Astrocyte (in vitro differentiated cells and primary cell): ENCODE data around the gene NAB2. TPM values are rescaled to one million over a fixed set of nuclear protein-coding genes. Genes with fewer than 3 reads are reported as not detected.
"Not testable (repeated sequence)": the region's sequence is repeated elsewhere in the genome, so short reads cannot be mapped to it uniquely, and the experiment has no call there.

Experiments used
- DNase-seq: peaks from one replicate; pipeline ENCODE4 v3.0.0-alpha.2; 2010; ENCODE audit warnings: low read depth
- FAIRE-seq: peaks from 2 replicates; lab custom pipeline; 2011; peaks lifted over from hg19 to GRCh38; lab: Jason Lieb, UNC
- H2AFZ ChIP-seq: 2 replicates; pipeline ENCODE4 v1.6.0; 2012; ENCODE audit warnings: low read depth, low read length, inconsistent platforms
- H3K27ac ChIP-seq: 2 replicates; pipeline ENCODE4 v1.5.1; 2011; ENCODE audit warnings: low read depth, low read length, inconsistent platforms
- H3K27me3 ChIP-seq: 2 replicates; pipeline ENCODE4 v1.6.0; 2011; ENCODE audit warnings: low read length, inconsistent platforms; ENCODE audit not compliant: insufficient read depth
- H3K36me3 ChIP-seq: 2 replicates; pipeline ENCODE4 v1.5.1; 2011; ENCODE audit warnings: low read length, inconsistent platforms; ENCODE audit not compliant: insufficient read depth
- H3K4me1 ChIP-seq: 2 replicates; pipeline ENCODE4 v1.5.1; 2011; ENCODE audit warnings: low read length, inconsistent platforms; ENCODE audit not compliant: insufficient read depth
- H3K4me2 ChIP-seq: 2 replicates; pipeline ENCODE4 v1.6.0; 2012; ENCODE audit warnings: low read length, inconsistent platforms
- H3K4me3 ChIP-seq: 2 replicates; pipeline ENCODE4 v1.5.1; 2011; ENCODE audit warnings: low read depth, mild to moderate bottlenecking, low read length, inconsistent platforms; ENCODE audit not compliant: insufficient read depth
- H3K79me2 ChIP-seq: 2 replicates; pipeline ENCODE4 v1.6.0; 2012; ENCODE audit warnings: mild to moderate bottlenecking, low read length, inconsistent platforms; ENCODE audit not compliant: insufficient read depth
- H3K9ac ChIP-seq: 2 replicates; pipeline ENCODE4 v1.6.0; 2012; ENCODE audit warnings: mild to moderate bottlenecking, low read length, inconsistent platforms
- H3K9me3 ChIP-seq: 2 replicates; pipeline ENCODE4 v1.5.1; 2012; ENCODE audit warnings: low read depth, mild to moderate bottlenecking, low read length, inconsistent platforms; ENCODE audit not compliant: insufficient read depth
- H4K20me1 ChIP-seq: 2 replicates; pipeline ENCODE4 v1.6.0; 2012; ENCODE audit warnings: low read length, inconsistent platforms; ENCODE audit not compliant: insufficient read depth
- H3K27ac Mint-ChIP-seq: one replicate; pipeline ENCODE4 v1.8.0; 2021; ENCODE audit warnings: mild to moderate bottlenecking, mixed read lengths; ENCODE audit not compliant: unreplicated experiment
- H3K27me3 Mint-ChIP-seq: one replicate; pipeline ENCODE4 v1.8.0; 2021; ENCODE audit warnings: low read depth, mixed read lengths; ENCODE audit not compliant: unreplicated experiment
- H3K36me3 Mint-ChIP-seq: one replicate; pipeline ENCODE4 v1.8.0; 2021; ENCODE audit warnings: low read depth, mixed read lengths; ENCODE audit not compliant: unreplicated experiment
- H3K4me1 Mint-ChIP-seq: one replicate; pipeline ENCODE4 v1.8.0; 2021; ENCODE audit warnings: low read depth, mixed read lengths; ENCODE audit not compliant: unreplicated experiment
- H3K4me3 Mint-ChIP-seq: one replicate; pipeline ENCODE4 v1.8.0; 2021; ENCODE audit warnings: mild to moderate bottlenecking, moderate library complexity, mixed read lengths; ENCODE audit not compliant: unreplicated experiment
- H3K9me3 Mint-ChIP-seq: one replicate; pipeline ENCODE4 v1.8.0; 2021; ENCODE audit warnings: mild to moderate bottlenecking, mixed read lengths; ENCODE audit not compliant: unreplicated experiment
- EZH2 ChIP-seq: IDR thresholded peaks from 2 replicates; pipeline ENCODE4 v1.6.1; 2012; ENCODE audit warnings: mild to moderate bottlenecking, low read length, inconsistent platforms; ENCODE audit not compliant: insufficient read depth
- total RNA-seq: library from RNA; stranded (reverse); gene quantifications from 2 replicates; pipeline ENCODE4 v1.2.1, GENCODE V29; 2021
- TF ChIP-seq, protein P1 (sequence below): IDR thresholded peaks from 2 replicates; pipeline ENCODE4 v1.5.1; 2011; ENCODE audit warnings: low read depth, mild to moderate bottlenecking, inconsistent platforms, low read length, moderate library complexity; ENCODE audit not compliant: insufficient read depth

Gene NAB2
- total RNA-seq, 1 donor from 2014 or later: 36.6 TPM

DNA sequence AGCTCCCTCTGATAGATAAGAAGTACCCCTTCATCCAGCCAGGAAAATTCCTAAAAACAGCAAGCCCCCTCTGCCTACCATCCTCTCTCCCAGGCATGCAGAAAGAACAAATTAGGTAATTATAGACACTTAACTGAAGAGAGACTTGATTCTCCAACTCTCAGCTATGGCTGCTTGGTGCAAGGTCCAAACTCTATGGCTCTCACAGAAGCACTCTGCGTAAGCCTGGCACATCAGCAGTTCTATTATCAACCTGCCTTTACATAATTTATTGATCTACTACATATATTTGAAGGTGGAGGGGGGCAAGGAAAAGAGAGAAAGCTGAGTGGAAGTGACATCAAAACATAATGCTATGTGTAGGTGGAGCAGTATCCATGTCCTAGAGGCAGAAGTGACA, 37.9 kb upstream of the NAB2 start:
- H3K4me1 ChIP-seq: no peaks in the 10 kb centered on the region
- H3K4me3 Mint-ChIP-seq: no peak overlapping the region
- H3K9ac ChIP-seq: no peak overlapping the region
- peaks cover 4% of the 10 kb centered on the region for H3K4me1 Mint-ChIP-seq
- TF ChIP-seq, protein P1, sequence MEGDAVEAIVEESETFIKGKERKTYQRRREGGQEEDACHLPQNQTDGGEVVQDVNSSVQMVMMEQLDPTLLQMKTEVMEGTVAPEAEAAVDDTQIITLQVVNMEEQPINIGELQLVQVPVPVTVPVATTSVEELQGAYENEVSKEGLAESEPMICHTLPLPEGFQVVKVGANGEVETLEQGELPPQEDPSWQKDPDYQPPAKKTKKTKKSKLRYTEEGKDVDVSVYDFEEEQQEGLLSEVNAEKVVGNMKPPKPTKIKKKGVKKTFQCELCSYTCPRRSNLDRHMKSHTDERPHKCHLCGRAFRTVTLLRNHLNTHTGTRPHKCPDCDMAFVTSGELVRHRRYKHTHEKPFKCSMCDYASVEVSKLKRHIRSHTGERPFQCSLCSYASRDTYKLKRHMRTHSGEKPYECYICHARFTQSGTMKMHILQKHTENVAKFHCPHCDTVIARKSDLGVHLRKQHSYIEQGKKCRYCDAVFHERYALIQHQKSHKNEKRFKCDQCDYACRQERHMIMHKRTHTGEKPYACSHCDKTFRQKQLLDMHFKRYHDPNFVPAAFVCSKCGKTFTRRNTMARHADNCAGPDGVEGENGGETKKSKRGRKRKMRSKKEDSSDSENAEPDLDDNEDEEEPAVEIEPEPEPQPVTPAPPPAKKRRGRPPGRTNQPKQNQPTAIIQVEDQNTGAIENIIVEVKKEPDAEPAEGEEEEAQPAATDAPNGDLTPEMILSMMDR: no peak
- TF ChIP-seq EZH2: no peak
- H3K27ac ChIP-seq: no peak overlapping the region
- DNase-seq: no peak
- H3K27ac Mint-ChIP-seq: no peak overlapping the region
- no peak for FAIRE-seq
- no peaks in the 10 kb centered on the region for H4K20me1 ChIP-seq
- H3K4me3 ChIP-seq: no peak overlapping the region
- peaks cover 1% of the 10 kb centered on the region for H3K36me3 Mint-ChIP-seq
- H3K79me2 ChIP-seq: no peaks in the 10 kb centered on the region
- H3K27me3 ChIP-seq: peaks cover 9% of the 10 kb centered on the region
- H3K9me3 ChIP-seq: no peaks in the 10 kb centered on the region
- H3K36me3 ChIP-seq: peaks cover 4% of the 10 kb centered on the region
- peaks cover 20% of the 10 kb centered on the region for H3K27me3 Mint-ChIP-seq
- H3K9me3 Mint-ChIP-seq: peaks cover 1% of the 10 kb centered on the region
- H3K4me2 ChIP-seq: no peak overlapping the region
- no peak overlapping the region for H2AFZ ChIP-seq

DNA sequence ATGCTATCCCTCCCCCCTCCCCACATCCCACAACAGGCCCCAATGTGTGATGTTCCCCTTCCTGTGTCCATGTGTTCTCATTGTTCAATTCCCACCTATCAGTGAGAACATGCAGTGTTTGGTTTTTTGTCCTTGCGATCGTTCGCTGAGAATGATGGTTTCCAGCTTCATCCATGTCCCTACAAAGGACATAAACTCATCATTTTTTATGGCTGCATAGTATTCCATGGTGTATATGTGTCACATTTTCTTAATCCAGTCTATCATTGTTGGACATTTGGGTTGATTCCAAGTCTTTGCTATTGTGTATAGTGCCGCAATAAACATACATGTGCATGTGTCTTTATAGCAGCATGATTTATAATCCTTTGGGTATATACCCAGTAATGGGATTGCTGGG, 35.8 kb upstream of the NAB2 start:
- not testable (repeated sequence) for FAIRE-seq, H3K9me3 ChIP-seq, H2AFZ ChIP-seq, H3K4me3 Mint-ChIP-seq, H3K27me3 Mint-ChIP-seq, H3K4me1 Mint-ChIP-seq, H3K27ac ChIP-seq, H3K36me3 Mint-ChIP-seq, H3K9ac ChIP-seq, H3K9me3 Mint-ChIP-seq, H3K79me2 ChIP-seq, H3K4me3 ChIP-seq, H3K4me1 ChIP-seq, H4K20me1 ChIP-seq, H3K27ac Mint-ChIP-seq, H3K4me2 ChIP-seq, DNase-seq, H3K27me3 ChIP-seq
- H3K36me3 ChIP-seq: peaks cover 13% of the 10 kb centered on the region

DNA sequence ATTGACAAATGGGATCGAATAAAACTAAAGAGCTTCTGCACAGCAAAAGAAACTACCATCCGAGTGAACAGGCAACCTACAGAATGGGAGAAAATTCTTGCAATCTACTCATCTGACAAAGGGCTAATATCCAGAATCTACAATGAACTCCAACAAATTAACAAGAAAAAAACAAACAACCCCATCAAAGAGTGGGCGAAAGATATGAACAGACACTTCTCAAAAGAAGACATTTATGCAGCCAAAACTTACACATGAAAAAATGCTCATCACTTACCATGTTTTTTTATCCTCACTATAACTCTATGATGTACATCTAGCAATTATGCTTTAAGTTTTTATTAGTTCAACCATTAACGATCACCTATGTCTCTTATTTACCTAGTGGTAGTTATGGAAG, 35.0 kb upstream of the NAB2 start:
- not testable (repeated sequence) for H3K4me1 ChIP-seq, H4K20me1 ChIP-seq, H3K4me3 Mint-ChIP-seq, DNase-seq, H3K36me3 Mint-ChIP-seq, H3K27ac ChIP-seq, H3K4me1 Mint-ChIP-seq, H3K79me2 ChIP-seq, FAIRE-seq, H3K9me3 ChIP-seq, H3K27me3 Mint-ChIP-seq, H3K27ac Mint-ChIP-seq, H3K27me3 ChIP-seq, H3K9ac ChIP-seq, H2AFZ ChIP-seq, H3K4me2 ChIP-seq, H3K9me3 Mint-ChIP-seq, H3K4me3 ChIP-seq
- H3K36me3 ChIP-seq: peaks cover 16% of the 10 kb centered on the region

DNA sequence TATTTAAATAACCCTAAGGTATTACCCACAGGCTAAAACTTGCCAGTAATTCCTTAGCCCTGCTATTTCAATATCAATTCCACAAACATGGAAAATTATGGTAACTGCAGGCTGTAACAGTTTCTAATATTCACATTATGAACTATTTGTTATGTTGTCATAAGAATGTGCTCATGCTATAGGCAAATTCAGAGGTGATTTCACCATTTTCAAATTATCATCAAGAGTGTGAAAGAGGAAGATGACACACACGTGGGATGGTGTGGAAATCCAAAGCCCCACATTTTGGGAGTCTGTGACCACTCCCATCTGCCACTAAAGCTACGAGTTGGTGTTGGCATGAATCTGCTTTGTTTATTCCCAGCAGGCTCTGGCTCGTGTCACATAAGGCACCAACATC, 33.1 kb upstream of the NAB2 start:
- Histone ChIP-seq H3K9me3 (no peaks in the 10 kb centered on the region), H3K79me2 (no peaks in the 10 kb centered on the region), H3K27me3 (no peaks in the 10 kb centered on the region), H3K4me2 (no peak overlapping the region), H3K27ac (no peak overlapping the region), H3K4me1 (no peaks in the 10 kb centered on the region), H3K9ac (no peak overlapping the region), H3K4me3 (no peak overlapping the region), H2AFZ (no peak overlapping the region), H3K36me3 (peaks cover 26% of the 10 kb centered on the region), H4K20me1 (no peaks in the 10 kb centered on the region)
- DNase-seq: no peak
- peaks cover 3% of the 10 kb centered on the region for H3K36me3 Mint-ChIP-seq
- no peak for FAIRE-seq
- no peaks in the 10 kb centered on the region for H3K4me1 Mint-ChIP-seq
- no peak for TF ChIP-seq EZH2
- TF ChIP-seq, protein P1: no peak
- no peaks in the 10 kb centered on the region for H3K9me3 Mint-ChIP-seq
- peaks cover 4% of the 10 kb centered on the region for H3K27me3 Mint-ChIP-seq
- H3K27ac Mint-ChIP-seq: no peak overlapping the region
- H3K4me3 Mint-ChIP-seq: no peak overlapping the region
